ENCODE results near the gene KLHL29.

GRCh38 chr2:23688486-23689130 is 303.6 kb downstream of the KLHL29 start:
- no peak for TF ChIP-seq CTCF (IDR thresholded peaks at IDR 0.05; ENCODE audit: low read length)
- TF ChIP-seq EZH2 (optimal IDR thresholded peaks at IDR 0.05; ENCODE audit: low read depth, low read length), result no peak
